Uterus (tissue), 4 donors: Measurements from ENCODE around the gene LHX4. TPM values are rescaled to one million over a fixed set of nuclear protein-coding genes. Genes with fewer than 3 reads are reported as not detected.

Experiments used
- DNase-seq, 2 donors: peaks; one replicate each; pipeline ENCODE4 v3.0.0-alpha.2; 2019 to 2020
- H3K27ac ChIP-seq, 2 donors: fragments of 200-600 bp; sonication (generic); 1 replicate in 1 of 2; 2 replicates in 1 of 2; pipeline ENCODE4 v1.5.1; 2016 to 2018
- H3K27me3 ChIP-seq, 2 donors: fragments of 200-600 bp; sonication (generic); one replicate each; pipeline ENCODE4 v1.5.1; 2018 to 2019; ENCODE audit warnings: control low read depth in 1 of 2
- H3K36me3 ChIP-seq, 2 donors: fragments of 200-600 bp; sonication (generic); one replicate each; pipeline ENCODE4 v1.5.1; 2019; ENCODE audit warnings: control low read depth in 1 of 2
- H3K4me1 ChIP-seq, 2 donors: fragments of 200-600 bp; sonication (generic); one replicate each; pipeline ENCODE4 v1.5.1; 2018 to 2019; ENCODE audit warnings: control low read depth in 1 of 2
- H3K4me3 ChIP-seq, 2 donors: fragments of 200-600 bp; sonication (generic); 1 replicate in 1 of 2; 2 replicates in 1 of 2; pipeline ENCODE4 v1.5.1; 2018 to 2019; ENCODE audit warnings: mild to moderate bottlenecking in 1 of 2
- H3K9me3 ChIP-seq, 2 donors: fragments of 200-600 bp; sonication (generic); one replicate each; pipeline ENCODE4 v1.5.1; 2019; ENCODE audit warnings: control low read depth in 1 of 2
- POLR2A ChIP-seq, 2 donors: fragments of 450-650 bp; IDR thresholded peaks; one replicate each; pipeline ENCODE4 v1.6.1; 2016; ENCODE audit warnings: antibody characterized with exemption in 2 of 2, mild to moderate bottlenecking in 1 of 2, moderate library complexity in 1 of 2
- intact Hi-C: fragments of 100-400 bp; cut with DNase I; formaldehyde crosslinking; loops from one replicate; pipeline ENCODE4 v1.15.1; 2023; ENCODE audit warnings: low total_unique reads
- total RNA-seq, 4 donors: library from RNA; depleted of rRNA in 3 of 4; stranded (reverse); fragments of >200 nt in 3 of 4; gene quantifications; one replicate each; pipeline versions ENCODE4 v1.1.0 to v1.2.4, GENCODE V29; 2014 to 2023
- TF ChIP-seq, protein P1 (sequence below), 4 experiments: fragments of 200-600 bp in 2 of 4; fragments of 450-650 bp in 2 of 4; sonication (generic) in 2 of 4; IDR thresholded peaks; one replicate each; pipeline ENCODE4 v1.5.1; 2016 to 2019; ENCODE audit warnings: antibody characterized with exemption in 4 of 4, mild to moderate bottlenecking in 2 of 4, moderate library complexity in 1 of 4
- donor health status: DM: yes; HTN: yes; CAD: no.

LHX4 gene
- total RNA-seq, 4 donors from 2014 or later: not detected

DNA sequence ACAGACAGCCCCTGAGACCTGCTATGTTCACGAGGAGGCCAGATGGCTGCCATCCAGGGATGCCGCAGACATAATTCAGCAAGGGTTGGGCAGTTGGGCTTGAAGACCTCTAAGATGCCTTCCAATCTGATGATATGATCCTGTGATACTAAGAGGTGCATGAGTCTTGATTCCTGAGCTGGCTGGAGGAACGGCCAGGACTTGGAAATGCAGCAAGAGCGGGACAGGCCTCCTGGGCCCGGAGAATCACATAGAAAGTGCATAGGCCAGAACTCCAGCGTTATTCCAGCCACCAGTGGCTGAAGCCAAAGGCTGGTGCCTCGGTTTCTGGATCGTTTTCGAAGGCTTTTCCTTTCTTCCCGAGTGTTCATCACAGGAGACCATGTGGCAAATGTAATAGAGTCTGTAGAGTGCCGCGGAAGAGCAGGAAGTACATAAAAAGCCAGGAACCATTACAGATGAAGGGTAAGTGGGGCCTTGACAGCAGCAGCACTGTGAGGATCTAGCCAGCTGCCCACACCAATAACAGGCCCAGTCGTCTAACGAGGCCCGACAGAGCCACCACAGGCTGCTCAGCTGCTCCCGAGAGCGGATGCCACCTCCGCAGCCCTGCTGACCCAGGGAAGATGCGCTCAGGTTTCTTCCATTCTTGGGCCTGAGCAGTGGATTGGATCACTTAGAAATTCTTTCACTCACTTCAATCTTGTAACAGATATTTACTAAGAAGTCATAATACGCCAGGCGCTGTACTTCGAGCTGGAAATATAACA is 14.0 kb upstream of the LHX4 start:
- no peaks in the 10 kb centered on the region for H3K27me3 ChIP-seq
- no peaks in the 10 kb centered on the region for H3K36me3 ChIP-seq
- no peak for TF ChIP-seq POLR2A (IDR thresholded peaks at IDR 0.05)
- TF ChIP-seq, protein P1, sequence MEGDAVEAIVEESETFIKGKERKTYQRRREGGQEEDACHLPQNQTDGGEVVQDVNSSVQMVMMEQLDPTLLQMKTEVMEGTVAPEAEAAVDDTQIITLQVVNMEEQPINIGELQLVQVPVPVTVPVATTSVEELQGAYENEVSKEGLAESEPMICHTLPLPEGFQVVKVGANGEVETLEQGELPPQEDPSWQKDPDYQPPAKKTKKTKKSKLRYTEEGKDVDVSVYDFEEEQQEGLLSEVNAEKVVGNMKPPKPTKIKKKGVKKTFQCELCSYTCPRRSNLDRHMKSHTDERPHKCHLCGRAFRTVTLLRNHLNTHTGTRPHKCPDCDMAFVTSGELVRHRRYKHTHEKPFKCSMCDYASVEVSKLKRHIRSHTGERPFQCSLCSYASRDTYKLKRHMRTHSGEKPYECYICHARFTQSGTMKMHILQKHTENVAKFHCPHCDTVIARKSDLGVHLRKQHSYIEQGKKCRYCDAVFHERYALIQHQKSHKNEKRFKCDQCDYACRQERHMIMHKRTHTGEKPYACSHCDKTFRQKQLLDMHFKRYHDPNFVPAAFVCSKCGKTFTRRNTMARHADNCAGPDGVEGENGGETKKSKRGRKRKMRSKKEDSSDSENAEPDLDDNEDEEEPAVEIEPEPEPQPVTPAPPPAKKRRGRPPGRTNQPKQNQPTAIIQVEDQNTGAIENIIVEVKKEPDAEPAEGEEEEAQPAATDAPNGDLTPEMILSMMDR (IDR thresholded peaks at IDR 0.05): no peak
- intact Hi-C loops: no loop called here
- no peak overlapping the region for H3K27ac ChIP-seq
- no peaks in the 10 kb centered on the region for H3K4me1 ChIP-seq
- DNase-seq: no peak
- no peak overlapping the region for H3K4me3 ChIP-seq
- no peaks in the 10 kb centered on the region for H3K9me3 ChIP-seq

DNA sequence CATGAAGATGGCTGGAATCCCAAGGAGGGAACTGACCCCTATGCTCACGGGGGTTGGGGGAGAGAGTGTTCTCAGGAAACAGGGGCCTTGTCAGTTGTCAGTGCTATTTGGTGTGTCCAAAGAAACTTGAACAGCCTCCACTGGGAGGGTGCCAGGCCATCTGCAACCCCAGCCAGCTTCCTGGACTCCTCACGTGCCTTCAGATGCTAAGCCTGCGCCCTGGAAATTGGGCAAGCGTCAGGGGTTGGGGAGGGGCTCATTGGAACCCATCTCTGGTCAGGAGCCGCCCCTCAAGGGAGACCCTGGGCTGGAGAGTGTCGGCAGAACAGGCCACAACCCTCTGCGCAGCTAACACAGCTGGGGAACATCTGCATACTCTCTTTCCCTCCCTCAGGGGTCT is 13.1 kb upstream of the LHX4 start:
- Histone ChIP-seq H3K36me3 (no peaks in the 10 kb centered on the region), H3K27ac (no peak overlapping the region), H3K27me3 (no peaks in the 10 kb centered on the region), H3K4me1 (no peaks in the 10 kb centered on the region), H3K4me3 (no peak overlapping the region), H3K9me3 (no peaks in the 10 kb centered on the region)
- DNase-seq: no peak
- intact Hi-C loops: no loop called here
- TF ChIP-seq POLR2A (IDR thresholded peaks at IDR 0.05): no peak
- TF ChIP-seq, protein P1 (IDR thresholded peaks at IDR 0.05): no peak

DNA sequence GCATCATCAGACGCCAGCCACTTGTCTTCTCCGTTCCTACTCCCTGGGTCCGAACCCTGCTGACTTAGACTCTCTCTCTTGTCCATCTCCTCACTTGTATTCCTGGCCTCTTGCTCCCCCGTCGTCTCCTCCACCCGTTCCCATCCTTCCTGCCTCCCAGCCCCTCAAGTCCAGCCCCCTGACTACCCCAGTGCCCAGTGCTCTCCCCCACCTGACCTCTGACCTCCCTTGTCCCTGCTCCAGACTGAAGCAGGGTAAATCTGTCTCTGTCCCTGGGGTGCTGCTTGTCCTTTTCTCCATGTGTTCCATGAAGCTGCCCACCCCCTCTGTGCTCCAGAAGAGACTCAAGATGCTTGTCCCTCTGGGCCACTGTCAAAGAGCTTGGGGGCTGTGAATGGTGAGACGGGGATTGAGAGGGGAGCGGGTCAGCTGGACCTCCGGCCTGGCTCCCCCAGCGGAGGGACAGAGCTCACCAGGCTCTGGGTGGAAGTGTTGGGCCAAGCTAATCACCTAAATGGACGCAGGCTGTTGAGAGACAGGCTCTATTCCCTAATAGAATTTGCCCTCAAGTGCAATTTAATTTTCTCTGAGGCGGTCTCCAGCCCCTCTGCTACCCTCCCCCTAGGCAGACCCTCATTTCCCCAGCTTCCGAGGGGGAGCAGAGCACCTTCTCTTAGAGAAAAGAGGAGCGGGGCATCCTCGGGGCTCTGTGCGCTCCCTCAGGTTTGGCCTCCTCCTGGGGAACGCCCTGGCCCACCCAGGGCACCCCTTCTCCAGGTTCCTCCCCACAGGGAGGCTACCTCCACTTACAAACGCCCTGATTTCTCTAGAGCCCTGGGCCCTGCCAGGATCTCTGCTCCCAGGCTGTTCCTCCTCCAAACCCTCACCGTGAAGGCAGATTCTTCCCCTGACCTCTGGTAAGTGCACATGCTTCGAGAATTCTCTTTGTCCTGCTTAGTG is 11.0 kb upstream of the LHX4 start:
- no peak for DNase-seq
- Histone ChIP-seq H3K36me3 (no peaks in the 10 kb centered on the region), H3K9me3 (no peaks in the 10 kb centered on the region), H3K27ac (no peak overlapping the region), H3K4me3 (no peak overlapping the region), H3K4me1 (no peaks in the 10 kb centered on the region), H3K27me3 (no peaks in the 10 kb centered on the region)
- intact Hi-C loops: no loop called here
- no peak for TF ChIP-seq POLR2A (IDR thresholded peaks at IDR 0.05)
- TF ChIP-seq, protein P1 (IDR thresholded peaks at IDR 0.05): no peak

DNA sequence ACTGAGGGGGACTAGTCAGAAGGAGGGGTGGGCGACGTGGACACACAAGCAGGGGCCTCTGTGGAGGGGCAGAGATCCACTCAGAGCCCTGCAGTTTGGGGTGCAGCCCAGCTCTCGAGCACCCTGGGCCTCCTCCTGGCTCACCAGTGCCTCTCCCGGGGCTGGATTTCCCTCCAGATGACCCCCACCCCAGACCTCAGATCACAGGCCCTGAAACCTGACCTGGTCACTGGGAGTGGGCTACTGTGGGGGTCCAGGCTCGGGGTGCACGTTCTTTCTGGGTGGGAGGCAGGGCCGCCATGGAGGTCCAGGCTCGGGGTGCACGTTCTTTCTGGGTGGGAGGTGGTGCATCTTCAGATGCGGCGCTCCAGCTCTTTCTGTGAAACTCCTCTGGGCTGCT is 10.3 kb upstream of the LHX4 start:
- intact Hi-C loops: no loop called here
- H3K36me3 ChIP-seq: no peaks in the 10 kb centered on the region
- H3K9me3 ChIP-seq: no peaks in the 10 kb centered on the region
- H3K4me1 ChIP-seq: no peaks in the 10 kb centered on the region
- H3K4me3 ChIP-seq: no peak overlapping the region
- H3K27ac ChIP-seq: no peak overlapping the region
- TF ChIP-seq, protein P1 (IDR thresholded peaks at IDR 0.05): no peak
- TF ChIP-seq POLR2A (IDR thresholded peaks at IDR 0.05): no peak
- H3K27me3 ChIP-seq: no peaks in the 10 kb centered on the region
- DNase-seq: no peak

DNA sequence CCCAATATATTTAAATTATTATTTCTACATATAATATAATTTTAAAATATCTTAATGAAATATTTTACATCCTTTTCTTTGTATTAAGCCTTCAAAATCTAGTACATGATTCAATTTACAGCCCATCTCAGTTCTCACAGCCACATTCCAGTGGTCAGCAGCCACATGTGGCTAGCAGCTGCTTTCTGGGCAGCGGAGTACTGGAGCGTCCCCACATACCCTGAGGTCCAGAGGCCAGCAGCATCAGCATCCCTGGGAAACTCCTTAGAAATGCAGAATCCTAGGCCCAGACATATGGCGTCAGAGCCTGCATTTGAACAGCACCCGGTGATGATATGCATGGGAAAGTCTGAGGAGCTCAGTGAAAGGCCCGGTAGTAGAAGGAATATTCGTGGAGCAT is 8.6 kb upstream of the LHX4 start:
- H3K36me3 ChIP-seq: no peaks in the 10 kb centered on the region
- H3K9me3 ChIP-seq: no peaks in the 10 kb centered on the region
- H3K27ac ChIP-seq: no peak overlapping the region
- no peaks in the 10 kb centered on the region for H3K27me3 ChIP-seq
- DNase-seq: no peak
- H3K4me1 ChIP-seq: no peaks in the 10 kb centered on the region
- no peak overlapping the region for H3K4me3 ChIP-seq
- intact Hi-C loops: no loop called here
- TF ChIP-seq POLR2A (IDR thresholded peaks at IDR 0.05): no peak
- TF ChIP-seq, protein P1 (IDR thresholded peaks at IDR 0.05): no peak
